SW480 (cell line): ENCODE data around the gene TLE2.

Source experiments
- DNase-seq: peaks from one replicate; pipeline ENCODE4 v3.0.0-alpha.2; 2016; ENCODE audit warnings: low spot score

The TLE2 gene

DNA sequence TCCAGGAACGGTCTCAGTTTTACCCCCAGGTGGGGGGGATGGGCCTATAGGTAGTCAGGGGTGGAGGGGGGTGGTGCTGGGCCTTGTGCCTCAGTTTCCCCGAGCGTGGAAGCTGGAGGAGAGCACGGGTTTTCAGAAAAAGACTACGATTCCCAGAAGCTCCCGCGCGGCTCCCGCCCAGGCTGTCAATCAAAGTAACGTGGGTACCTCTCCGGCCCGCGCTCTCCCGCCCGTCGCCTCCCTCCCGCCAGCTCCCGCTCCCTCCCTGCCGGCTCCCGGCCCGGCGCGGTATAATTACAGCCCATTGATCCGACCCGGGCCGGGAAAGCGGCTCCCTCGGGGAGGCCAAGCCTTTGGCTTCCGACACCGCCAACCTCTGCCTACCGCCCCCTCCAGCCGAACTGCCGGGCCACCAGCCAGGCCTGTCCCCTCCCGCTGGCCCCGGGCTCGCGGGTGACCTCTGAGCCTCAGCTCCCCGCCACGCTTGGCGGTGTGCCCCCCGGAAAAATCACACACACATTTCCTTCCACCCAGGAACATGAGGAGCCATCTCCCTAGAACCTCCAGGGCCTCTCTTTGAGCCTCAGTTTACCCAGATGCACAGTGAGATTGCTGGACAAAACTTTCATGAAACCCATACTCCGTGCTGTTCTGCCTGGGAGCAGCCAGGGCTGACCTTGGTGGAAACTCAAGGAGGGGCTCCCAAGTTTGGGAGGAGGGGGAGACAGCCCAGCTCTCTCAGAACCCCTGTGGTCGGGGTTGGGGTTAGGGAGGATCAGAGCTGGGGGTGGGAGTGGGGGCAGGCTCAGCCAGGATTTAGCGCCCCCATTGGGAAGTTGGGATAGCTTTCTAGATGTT, 7.3 kb upstream of the TLE2 start:
- DNase-seq, result peak; percentile 86

DNA sequence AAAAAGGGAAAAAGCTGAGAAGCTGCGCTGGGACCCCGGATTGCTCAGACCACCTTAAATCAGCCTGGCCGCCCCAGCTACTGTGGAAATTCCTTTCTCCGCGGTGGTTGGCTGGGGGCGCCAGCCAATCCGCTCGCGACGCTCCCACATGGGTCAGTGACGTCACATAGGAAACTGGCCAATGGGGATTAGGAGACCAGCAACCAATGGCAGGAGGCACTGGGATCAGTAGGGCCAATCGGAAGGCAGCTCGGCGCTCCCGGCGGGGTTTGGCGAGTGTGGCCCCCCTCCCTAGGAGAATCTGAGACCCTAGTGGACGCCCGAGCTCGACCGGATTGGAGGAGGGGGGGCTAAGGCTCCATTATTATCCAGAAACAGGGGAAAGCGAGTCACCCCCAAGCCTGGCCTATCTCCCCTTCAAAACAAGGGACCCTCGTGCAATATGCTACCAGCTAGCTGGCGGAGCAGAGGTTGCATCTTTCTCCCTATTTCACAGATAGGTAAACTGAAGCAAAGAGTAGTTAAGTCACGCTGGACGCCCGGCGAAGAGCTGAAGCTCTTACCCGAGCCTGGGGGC, 6.5 kb upstream of the TLE2 start:
- peak; percentile 94 for DNase-seq

DNA sequence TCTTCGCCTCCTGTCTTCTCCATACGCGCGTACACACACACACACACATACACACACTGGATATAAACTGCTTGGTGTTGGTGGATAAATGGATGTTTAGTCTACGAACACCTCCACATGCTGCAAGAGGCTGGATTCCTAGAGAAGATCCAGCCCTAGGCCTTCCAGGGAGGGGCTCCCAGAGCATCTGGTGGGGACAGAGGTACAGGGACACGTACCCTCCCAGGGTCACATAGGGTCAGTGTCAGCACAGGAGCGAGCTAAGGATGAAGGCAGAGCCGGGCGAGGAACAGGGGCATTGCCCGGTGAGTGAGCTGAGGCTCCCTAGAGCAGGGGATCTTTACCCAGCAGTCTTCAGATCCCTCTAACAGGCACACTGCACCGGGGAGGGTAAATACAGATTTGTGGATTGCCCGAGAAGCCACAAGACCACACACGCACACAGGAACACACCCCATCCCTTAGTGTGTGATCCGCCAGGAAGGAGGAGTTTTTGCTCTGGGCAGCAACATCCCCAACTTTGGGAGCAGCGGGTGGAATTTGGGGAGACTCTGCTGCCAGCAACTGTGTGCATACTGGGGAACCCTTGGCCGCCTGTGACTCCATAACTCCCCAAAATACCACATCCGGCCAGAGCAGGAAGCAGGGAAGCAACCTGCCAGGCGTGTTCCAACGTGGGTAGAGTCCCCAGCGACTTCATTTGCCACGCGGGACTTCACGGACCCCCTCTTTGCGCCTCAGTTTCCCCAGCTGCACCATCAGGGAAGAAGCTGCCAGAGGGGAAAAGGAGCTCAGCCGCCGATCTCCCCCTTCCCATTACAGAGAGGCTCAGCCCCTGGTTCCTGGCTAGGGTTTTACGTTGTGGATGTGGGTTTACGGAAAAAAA, 5.8 kb upstream of the TLE2 start:
- DNase-seq, result no peak

DNA sequence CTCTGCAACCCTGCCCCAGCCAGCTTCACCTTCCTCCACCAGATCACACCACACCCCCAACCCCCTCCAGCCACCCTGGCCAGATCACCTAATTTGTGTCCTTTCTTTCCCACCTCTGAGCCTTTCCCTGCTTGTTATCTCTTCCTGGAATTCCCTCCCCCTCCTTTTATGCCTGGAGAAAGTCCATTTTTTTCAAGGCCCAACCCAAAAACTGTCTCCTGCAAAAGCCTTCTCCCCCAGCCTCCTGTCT, 5.3 kb upstream of the TLE2 start:
- DNase-seq, result no peak

GRCh38 chr19:3033595-3034405, 4.7 kb upstream of the TLE2 start:
- DNase-seq, result no peak

GRCh38 chr19:3031607-3031867, 2.5 kb upstream of the TLE2 start:
- DNase-seq, result no peak

DNA sequence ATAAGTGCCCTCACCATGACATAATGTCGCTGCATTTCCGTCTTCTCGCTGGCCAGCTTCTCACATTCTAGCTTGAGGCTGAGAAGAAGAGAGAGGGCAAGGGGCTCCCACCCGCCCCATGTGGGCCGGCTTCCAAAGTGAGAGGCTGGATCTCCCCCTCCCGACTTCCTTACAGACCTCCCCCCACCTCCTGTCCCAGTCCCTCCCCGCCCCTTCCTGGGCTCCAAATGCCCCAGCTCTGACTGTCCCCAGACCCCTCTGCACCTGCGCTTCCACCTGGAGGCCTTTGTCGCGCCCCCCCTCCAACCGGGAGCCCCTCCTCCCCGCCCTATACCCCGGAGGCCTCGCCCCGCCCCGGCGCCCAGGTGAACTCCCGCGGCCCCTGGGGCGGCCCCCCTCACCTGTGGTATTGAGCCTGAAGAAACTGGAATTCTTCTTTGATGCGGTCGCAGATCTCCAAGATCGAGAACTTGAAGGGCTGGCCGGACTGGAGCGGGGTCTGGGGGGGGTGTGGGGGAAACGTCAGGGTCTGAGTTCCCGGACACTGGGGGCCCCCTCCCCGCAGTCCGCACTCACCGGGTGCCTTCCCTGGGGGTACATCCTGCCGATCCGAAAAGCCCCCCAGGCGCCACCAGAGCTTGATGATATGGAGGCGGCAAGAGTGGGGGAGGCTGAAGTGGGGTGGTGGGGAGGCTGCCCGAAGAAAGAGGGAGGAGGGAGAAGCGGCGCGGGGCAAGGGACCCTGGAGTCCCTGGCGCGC, 595 bp downstream of the TLE2 start:
- DNase-seq, result no peak

GRCh38 chr19:3027981-3028304, 1.1 kb downstream of the TLE2 start:
- no peak for DNase-seq

DNA sequence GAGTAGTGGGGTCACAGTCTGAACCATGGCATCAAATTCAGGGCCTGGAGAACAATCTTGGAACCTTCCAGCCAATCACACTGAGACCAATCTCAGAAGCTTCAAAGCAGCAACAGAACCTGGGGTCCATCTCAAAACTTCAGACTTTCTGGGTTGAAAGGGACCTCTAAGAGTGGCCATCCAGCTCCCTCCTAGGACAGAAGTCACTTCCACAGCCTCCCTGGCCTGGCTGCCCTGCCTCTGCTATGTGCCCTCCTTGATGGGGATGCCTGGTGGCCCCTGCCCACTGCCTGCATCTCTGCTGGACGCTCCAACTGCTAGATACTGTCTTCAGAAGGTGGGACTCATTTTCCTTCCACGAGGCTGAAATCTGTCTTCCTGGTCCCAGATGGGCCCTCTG, 1.8 kb downstream of the TLE2 start:
- DNase-seq, result no peak

GRCh38 chr19:3026768-3027167, 2.3 kb downstream of the TLE2 start:
- no peak for DNase-seq

DNA sequence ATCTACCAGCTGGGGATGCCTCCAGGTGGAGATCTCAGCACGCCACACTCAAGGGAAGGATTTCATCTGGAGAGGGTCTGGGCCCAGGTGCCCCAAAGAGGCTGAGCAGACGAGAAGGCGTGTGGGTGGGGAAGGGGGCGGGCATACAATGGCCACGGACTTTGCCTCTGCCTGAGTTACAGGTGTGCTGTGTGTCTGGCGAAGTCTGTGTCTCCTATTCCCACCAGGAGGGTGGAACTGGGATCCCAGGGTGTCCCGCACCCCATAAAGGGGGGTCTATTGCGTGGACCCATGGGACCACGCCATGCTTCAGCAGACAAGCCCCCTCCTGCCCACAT, 3.6 kb downstream of the TLE2 start:
- no peak for DNase-seq

DNA sequence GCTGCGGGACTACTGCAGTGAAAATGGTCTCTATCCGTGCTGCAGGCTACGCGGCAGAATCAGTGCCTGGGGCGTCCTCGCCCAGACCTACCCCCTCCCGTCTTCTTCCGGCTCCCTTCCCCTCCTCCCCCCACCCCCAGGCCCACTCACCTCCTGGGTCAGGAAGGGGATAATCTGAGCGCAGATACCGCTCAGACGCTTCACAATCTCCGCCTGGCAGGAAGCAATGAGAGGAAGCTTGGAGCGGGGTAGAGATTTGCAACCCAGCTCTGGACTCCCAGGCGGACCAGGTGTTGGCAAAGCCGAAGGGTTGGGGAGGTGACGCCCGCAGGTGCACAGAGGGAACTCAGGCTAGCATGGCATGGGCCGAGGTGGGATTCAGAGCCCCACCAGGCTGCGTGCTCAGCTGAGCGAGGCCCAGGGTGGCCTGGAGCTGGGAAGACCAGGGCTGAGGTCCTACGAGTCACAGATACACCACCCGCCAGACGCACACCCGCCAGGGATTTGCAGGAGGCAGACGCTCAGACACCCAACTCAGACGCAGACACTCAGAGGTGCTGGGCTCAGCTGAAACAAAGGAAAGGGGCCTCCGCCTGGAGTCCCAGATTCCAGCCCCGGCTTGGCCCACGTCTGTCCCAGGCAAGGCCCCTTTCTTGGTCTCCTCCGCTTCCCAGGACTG, 4.1 kb downstream of the TLE2 start:
- DNase-seq, result no peak

DNA sequence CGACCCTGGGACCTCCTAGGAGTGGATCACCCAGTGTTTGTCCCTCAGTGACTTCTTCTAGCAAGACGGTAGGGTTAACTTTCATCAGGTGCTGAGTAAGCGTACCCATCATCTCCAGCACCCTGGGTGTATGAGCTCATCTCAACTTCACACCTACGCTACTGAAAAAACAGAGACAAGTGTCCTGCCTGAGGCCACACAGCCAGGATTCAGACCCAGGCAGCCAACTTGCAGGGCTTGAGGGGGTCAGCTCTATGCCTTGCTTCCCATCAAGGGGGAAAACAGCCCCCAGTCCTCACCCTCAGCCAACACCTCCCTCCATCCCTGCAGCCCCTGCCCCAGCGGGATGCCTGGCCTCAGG, 4.6 kb downstream of the TLE2 start:
- DNase-seq, result no peak

DNA sequence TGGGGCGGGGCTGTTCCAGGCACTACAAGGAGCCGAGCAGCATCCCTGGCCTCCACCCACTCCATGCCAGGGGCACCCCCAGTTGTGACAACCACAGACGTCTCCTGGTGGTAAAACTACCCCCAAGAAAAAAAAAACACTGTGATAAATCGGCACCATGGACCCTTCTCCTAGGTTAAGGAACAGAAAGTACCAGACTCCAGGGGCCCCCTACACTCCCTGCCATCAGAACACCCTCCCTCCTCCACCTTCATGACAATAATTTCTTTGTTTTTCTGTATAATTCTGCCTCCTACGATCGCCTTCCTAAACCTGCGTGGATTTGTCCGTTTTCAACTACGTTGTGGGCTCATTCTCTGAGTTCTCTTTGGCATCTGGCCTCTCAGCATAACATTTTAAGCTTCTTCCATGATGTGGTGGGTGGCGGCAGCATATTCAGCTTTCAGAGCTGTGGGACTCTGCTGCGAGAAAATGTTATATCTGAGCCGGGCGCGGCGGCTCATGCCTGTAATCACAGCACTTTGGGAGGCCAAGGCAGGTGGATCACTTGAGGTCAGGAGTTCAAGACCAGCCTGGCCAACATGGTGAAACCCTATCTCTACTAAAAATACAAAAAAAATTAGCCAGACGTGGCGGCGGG, 8.6 kb downstream of the TLE2 start:
- DNase-seq, result no peak

DNA sequence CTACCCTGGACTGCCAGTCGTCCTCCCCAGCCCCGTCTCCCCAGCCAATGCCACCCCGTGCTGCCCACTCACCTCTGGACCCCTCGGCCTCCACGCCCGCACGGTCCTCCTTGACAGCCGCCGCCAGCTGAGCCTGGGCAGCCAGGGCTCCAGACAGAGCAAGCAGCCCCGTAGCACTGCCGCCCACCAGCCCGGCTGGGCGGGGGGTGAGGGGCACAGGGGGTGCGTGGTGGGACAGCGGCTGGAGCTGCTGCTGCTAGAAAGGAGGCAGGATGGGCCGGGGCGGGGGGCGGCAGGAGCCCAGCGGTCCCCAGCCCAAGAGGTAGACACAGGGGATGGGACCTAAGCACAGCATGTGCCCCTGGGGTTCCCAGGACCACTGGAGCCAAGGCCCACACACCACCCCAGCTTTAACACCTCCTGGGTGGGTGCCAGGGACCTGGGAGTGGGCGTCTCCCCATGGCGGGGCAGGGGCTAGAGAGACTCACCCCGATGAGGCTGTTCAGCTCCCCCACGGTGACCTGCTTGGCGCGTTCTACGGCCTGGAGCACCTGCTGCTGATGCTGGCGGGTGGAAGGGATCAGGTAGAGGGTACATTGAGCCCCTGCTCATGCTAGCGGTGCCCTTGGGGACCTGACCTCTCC, 9.7 kb downstream of the TLE2 start:
- no peak for DNase-seq

DNA sequence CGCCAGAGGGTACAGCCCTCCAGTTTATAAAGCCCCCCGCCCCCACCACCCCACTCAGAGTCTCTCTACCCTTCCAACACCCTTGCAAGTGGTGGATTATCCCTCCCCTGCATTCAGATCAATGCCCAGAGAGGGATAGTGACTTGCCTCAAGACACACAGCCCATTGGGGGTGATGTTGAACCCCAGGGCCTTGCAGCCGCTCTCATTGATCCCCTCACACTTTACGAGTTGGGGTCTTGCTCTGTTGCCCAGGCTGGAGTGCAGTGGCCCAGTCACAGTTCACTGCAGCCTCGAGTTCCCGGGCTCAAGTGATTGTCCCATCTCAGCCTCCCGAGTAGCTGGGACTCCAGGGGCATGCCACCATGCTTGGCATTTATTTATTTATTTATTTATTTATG, 11.2 kb downstream of the TLE2 start:
- DNase-seq, result no peak

- DNase-seq, result no peak
These were observed 13.7 kb downstream of the TLE2 start for GRCh38 chr19:3015126-3016057.

DNA sequence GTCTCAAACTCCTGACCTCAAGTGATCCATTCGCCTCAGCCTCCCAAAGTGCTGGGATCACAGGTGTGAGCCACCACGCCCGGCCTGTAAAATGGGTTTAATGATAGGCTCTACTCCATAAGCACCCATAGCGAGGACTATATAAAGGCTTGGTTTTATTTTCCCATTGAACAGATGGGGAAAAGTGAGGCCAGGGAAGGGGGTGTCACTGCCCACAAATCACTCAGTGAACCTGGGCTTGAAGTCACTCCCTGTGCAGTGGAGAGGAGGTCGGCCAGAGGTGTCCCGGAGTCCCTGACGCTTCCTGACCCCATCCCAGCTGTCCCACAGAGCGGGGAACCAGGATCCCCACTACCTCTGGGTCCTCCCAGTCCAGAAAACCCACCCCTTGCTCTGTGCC, 14.9 kb downstream of the TLE2 start:
- no peak for DNase-seq

DNA sequence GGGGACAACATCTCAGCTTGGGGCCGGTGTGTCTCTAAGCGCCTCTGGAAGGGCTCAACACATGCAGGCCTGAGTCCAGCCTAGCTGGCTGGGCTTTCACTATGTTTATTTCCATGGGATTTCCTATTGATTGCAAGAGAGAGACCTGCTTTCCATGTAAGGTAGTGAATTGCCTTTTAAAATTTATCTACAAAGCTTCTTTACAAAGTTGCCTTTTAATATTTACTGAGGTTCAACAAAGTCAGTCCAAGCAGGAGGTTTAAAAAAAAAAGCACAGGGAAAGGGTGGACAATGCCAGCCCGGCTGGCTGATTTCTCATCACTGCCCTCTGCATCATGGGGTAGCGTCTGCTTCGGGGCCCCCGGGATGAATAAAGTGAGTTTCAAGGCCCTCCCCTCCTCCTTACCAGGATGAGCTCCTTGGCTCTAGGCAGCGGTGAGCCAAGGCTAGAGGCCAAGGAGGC, 15.8 kb downstream of the TLE2 start:
- no peak for DNase-seq
